Smooth muscle cell of bladder (primary cell): ENCODE data around the gene SFXN3. TPM values are rescaled to one million over a fixed set of nuclear protein-coding genes. Genes with fewer than 3 reads are reported as not detected.

Source experiments
- total RNA-seq: library from RNA; depleted of rRNA; stranded (reverse); fragments of >200 nt; gene quantifications from 2 replicates; pipeline ENCODE4 v1.2.3, GENCODE V29; 2014

Gene SFXN3, protein sequence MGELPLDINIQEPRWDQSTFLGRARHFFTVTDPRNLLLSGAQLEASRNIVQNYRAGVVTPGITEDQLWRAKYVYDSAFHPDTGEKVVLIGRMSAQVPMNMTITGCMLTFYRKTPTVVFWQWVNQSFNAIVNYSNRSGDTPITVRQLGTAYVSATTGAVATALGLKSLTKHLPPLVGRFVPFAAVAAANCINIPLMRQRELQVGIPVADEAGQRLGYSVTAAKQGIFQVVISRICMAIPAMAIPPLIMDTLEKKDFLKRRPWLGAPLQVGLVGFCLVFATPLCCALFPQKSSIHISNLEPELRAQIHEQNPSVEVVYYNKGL
- total RNA-seq: 39.5 and 39.8 TPM in 2 replicates

GRCh38 chr10:101031128-101031795, at the start of gene SFXN3, which contains the start of gene PDZD7:
SFXN3 (plus strand) TSS chr10:101031234; CDS start chr10:101034695, 3,461 bp downstream.
PDZD7 (minus strand) TSS chr10:101031129; CDS start chr10:101030219, 910 bp downstream.

GRCh38 chr10:100986952-100987684, 43.9 kb upstream of the SFXN3 start, which contains the start of the genes MRPL43 and TWNK:
MRPL43 (minus strand) TSS chr10:100987497; CDS start chr10:100987443, 54 bp downstream.
TWNK (plus strand) TSS chr10:100987543; CDS start chr10:100988211, 668 bp downstream.

GRCh38 chr10:100999742-101000126, 31.3 kb upstream of the SFXN3 start, which contains the start of gene LZTS2:
LZTS2 (plus strand) TSS chr10:100999808; CDS start chr10:101002539, 2,731 bp downstream.

DNA sequence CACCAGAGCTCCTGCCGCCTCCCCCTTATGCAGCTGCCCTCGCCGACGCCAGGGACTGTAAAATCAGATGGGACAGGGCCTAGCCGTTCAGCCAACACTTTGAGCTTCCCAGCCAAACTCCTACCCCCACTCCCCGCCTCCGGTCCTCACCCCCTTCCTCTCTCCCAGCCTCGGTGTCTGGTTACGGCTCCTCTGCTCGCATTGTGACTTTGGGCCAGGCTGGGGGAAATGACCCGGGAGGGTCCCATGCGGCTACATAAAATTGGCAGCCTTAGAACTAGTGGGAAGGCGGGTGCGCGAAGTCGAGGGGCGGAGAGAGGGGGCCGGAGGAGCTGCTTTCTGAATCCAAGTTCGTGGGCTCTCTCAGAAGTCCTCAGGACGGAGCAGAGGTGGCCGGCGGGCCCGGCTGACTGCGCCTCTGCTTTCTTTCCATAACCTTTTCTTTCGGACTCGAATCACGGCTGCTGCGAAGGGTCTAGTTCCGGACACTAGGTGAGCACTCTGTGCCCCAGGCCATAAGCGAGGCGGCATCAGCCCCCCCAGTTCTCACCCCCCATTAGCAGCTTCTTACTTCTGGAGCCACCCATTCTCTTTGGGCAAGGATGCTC, 30.7 kb downstream of the SFXN3 start, which contains the start of gene KAZALD1:
Gene KAZALD1, plus strand, starts transcription at position 366 of the 608 bp plus-strand sequence. CDS start 604 bp downstream, outside the sequence.

Other genes with a start within 250 kb of the SFXN3 start
- gene SLF2, start 118.3 kb upstream of the SFXN3 start, total RNA-seq: 20.6 and 22.8 TPM in 2 replicates
- gene SEMA4G, start 61.7 kb upstream of the SFXN3 start, total RNA-seq: 0.43 and 0.92 TPM in 2 replicates
- gene MRPL43, start 43.7 kb upstream of the SFXN3 start, total RNA-seq: 50.1 and 50.5 TPM in 2 replicates
- gene TWNK, start 43.7 kb upstream of the SFXN3 start, total RNA-seq: 4.0 and 4.1 TPM in 2 replicates
- 43.4 and 87.9 TPM in 2 replicates for gene LZTS2, start 31.4 kb upstream of the SFXN3 start, total RNA-seq
- 0.28 and 1.1 TPM in 2 replicates for gene PDZD7, start 105 bp upstream of the SFXN3 start, total RNA-seq
- 18.2 and 30.3 TPM in 2 replicates for gene KAZALD1, start 30.8 kb downstream of the SFXN3 start, total RNA-seq
- not detected in 2 replicates for gene TLX1, start 100.1 kb downstream of the SFXN3 start, total RNA-seq
- gene LBX1, start 198.2 kb downstream of the SFXN3 start, total RNA-seq: not detected in 2 replicates